Spleen (tissue), 7 donors: Measurements from ENCODE around the gene BCAR3.

Experiments used
- POLR2A ChIP-seq, 3 donors: fragments of 450-650 bp; IDR thresholded peaks; one replicate each; pipeline ENCODE4 v1.5.1; 2017; ENCODE audit warnings: antibody characterized with exemption in 3 of 3, mild to moderate bottlenecking in 1 of 3
- POLR2AphosphoS5 ChIP-seq, 3 donors: sonication (generic); formaldehyde crosslinking; IDR thresholded peaks; one replicate each; pipeline ENCODE4 v1.5.1; 2017; ENCODE audit warnings: antibody characterized with exemption in 3 of 3
- TF ChIP-seq, protein P1 (sequence below), 11 experiments: fragments of 200-600 bp in 7 of 11; fragments of 450-650 bp in 4 of 11; sonication (generic) in 4 of 11; IDR thresholded peaks in 8 of 11; conservative IDR thresholded peaks in 3 of 11; 1 replicate in 7 of 11; 2 replicates in 4 of 11; pipeline versions ENCODE4 v1.4.0 to v1.8.0; 2016 to 2021; ENCODE audit warnings: antibody characterized with exemption in 11 of 11, inconsistent platforms in 4 of 11, mild to moderate bottlenecking in 1 of 11
- donor health status: DM: no; HTN: no; CAD: no; lungs with moderate emphysema.
- donor health status: DM: no; HTN: no; CAD: no.
- donor health status: DM: no; HTN: no; CAD: no.

DNA sequence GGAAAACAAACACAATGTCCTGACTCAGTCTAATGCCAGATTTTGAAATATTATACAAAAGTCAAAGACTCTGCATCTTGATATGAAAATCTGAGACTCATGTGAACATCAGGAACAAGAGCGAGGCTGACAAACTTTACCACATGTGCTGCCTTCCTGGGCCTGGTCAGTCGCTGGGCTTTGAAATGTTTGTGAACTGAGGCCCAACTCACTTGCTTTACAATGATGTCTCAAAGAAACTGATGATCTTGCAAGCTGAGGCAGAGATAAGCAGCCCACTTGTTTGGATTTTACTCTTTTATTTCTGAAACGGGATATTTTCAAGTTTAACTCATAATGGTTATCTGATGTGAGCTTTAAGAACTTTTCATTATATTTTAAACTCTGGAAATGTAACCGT lies 2.1 kb downstream of the BCAR3 start:
- TF ChIP-seq POLR2A (IDR thresholded peaks at IDR 0.05) (no peak), POLR2AphosphoS5 (IDR thresholded peaks at IDR 0.05) (no peak)
- TF ChIP-seq, protein P1, sequence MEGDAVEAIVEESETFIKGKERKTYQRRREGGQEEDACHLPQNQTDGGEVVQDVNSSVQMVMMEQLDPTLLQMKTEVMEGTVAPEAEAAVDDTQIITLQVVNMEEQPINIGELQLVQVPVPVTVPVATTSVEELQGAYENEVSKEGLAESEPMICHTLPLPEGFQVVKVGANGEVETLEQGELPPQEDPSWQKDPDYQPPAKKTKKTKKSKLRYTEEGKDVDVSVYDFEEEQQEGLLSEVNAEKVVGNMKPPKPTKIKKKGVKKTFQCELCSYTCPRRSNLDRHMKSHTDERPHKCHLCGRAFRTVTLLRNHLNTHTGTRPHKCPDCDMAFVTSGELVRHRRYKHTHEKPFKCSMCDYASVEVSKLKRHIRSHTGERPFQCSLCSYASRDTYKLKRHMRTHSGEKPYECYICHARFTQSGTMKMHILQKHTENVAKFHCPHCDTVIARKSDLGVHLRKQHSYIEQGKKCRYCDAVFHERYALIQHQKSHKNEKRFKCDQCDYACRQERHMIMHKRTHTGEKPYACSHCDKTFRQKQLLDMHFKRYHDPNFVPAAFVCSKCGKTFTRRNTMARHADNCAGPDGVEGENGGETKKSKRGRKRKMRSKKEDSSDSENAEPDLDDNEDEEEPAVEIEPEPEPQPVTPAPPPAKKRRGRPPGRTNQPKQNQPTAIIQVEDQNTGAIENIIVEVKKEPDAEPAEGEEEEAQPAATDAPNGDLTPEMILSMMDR (IDR thresholded peaks at IDR 0.05 in 8 of 11, conservative IDR thresholded peaks at IDR 0.05 in 3 of 11), result no peak
